Endometrium (tissue), 2 donors: ENCODE results near the gene CBFA2T3.
"Not testable (repeated sequence)": the region's sequence is repeated elsewhere in the genome, so short reads cannot be mapped to it uniquely, and the experiment has no call there.

Source experiments
- FAIRE-seq: peaks from 2 replicates; lab custom pipeline; 2012; peaks lifted over from hg19 to GRCh38; lab: Jason Lieb, UNC
- donor health status: control.
- donor health status: control.

CBFA2T3 gene

DNA sequence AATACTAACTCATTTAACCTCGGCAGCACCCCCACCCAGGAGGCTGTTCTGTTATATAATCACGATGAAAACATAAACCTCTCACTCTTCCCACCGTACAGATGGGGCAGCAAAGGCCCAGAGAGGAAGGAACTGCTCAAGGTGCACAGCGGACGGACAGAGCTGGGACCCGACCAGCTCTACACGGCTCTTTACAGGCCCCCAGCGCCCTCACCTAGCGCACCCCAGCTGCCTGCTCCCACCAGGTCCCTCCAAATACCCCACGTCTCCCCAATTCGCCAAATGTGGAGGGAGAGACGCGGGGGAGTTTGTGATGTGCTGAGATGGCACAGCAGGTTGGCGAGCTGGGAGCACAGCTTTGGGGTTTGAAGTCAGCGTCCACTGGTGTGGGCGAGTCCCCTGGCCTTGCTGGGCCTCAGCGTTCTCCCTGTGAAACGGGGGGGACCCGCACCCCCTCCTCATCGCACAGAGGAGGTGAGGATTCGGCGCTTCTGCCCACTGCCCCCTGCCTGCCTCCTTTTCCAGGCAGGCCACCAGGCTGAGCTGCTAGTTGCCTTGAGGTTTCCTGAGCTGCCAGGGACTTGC is 54.1 kb downstream of the CBFA2T3 start:
- FAIRE-seq = no peak

DNA sequence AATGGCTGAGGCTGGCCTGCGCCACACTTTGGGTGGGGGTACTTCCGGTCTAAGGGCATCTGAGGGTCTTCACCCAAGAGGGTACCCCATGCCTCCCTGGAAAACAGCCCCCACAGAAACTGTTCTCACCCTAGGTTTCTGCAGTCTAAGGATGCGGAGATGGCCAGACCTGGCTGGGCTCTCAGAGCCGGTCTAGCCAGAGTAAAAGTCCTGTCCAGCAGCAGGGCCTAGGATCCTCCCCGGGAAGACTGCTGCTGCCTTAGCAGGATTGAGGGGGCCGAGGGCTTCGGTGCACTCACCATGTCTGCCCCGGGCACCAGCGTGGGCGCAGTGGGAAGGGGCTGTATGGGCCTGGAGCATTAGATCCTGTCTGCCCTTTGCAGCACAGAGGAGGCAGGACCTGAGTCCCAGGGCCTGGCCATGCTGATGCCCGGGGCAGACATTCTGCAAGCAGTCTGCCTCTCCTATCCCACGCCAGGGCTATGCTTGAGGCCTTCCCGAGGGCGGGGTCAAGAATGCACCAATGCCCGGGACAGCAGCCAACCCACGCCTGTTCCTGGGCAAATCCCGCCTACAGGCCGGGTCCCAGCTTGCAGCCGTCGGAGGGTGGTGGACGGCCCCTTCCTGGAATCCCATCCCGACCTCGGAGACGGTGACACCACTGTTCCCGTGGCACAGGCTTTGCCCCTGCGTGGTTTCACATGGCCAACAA is 54.7 kb downstream of the CBFA2T3 start:
- FAIRE-seq = no peak

DNA sequence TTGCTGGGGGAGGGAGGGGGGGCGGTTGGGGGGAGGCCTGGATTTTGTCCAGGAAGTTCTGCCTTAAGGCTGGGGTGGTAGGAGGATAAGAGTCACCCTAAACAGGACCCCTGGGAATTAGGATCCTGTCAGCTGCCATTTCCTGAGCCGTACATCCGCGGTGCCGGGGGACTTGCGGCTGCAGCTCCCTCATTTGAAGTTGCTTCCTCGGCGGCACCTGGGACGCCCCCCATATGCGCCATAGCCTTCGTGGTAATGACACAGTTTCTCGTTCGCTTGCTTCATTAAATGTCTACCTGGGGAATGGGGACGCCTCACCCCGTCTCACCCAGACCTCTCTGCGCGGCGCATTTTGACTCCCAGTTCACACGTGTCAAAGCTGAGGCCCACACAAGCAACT is 55.4 kb downstream of the CBFA2T3 start:
- FAIRE-seq = no peak

DNA sequence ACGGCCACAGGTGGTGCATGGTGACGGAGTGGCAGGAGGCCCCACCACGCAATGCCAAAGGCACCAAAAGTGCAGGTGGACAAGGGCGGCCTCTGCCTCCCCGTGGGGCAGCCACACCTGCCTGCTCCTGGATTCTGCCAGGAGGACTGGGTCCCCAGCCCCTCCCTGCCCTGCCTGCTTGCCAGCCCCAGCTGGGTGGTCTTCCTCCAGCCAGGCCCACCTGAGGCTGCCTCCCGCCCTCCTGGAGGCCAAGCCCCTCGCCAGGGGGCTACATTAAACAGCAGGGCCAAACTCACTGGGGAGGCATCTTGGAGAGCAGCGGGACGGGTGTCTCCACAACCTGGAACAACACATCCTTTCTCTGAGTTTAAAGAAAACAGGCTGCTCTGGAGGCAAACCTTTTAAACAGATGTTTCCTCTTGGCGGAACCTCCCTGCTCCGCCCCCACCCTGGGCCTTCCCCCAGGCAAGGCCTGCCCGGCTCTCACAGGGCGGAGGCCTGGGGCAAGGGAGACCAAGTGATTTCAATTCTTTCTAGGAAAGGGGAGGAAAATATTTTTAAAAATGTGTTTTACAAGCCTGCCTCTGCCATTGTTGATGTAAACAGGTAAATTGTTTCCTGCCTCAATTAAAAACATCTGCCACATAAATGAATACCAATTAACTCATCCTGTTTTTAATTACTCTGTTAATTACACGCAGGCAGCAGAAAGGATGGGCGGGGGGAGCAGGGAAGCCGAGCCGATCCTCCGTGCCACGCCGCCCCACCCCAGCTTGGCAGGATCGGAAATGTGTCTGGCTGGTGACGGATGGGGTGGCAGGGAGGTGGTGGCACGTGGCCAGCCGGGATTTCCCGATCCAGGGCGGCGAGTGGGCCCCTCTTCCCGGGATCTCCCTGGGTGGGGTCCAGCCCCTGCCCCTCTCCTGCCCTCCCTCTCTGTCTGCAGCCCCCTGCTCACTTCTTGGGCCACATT is 56.1 kb downstream of the CBFA2T3 start:
- peak; percentile 99 for FAIRE-seq

DNA sequence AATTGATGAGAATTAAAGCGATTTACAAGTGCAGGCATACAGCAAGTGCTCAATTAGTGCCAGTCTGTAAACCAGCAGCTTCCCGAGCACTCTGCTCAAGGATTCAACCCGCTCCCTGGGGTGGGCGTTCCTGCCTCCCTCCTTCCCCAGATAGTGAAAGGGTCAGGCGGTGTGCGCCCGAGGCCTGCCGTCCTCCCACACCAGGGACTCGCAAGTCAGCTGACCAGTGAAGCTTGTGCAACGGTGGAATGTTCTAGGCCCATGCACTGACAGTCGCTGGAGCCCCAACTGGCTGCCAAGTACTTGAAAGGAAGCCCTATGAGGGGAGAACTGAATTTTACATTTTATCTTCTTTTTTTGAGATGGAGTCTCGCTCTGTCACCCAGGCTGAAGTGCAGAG is 57.1 kb downstream of the CBFA2T3 start:
- no peak for FAIRE-seq

DNA sequence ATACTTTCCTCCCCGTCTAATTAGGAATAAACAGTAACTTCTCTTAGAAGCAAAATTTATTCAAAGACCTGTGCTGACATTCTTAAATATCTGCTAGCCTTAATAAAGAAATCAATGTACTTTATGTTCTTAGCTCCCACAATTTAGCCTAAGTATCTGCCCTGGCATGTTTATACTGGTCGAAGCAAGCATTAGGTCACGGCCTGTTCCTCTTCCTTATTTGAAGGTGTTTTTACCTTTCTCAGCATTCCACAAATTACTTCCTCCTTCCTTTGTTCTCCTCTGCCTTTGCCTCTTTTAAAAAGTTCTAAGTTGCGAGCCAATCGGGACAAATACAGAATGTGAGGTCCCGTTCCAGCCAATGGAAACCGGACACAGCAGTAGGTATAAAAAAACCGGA is 58.1 kb downstream of the CBFA2T3 start:
- not testable (repeated sequence) for FAIRE-seq

DNA sequence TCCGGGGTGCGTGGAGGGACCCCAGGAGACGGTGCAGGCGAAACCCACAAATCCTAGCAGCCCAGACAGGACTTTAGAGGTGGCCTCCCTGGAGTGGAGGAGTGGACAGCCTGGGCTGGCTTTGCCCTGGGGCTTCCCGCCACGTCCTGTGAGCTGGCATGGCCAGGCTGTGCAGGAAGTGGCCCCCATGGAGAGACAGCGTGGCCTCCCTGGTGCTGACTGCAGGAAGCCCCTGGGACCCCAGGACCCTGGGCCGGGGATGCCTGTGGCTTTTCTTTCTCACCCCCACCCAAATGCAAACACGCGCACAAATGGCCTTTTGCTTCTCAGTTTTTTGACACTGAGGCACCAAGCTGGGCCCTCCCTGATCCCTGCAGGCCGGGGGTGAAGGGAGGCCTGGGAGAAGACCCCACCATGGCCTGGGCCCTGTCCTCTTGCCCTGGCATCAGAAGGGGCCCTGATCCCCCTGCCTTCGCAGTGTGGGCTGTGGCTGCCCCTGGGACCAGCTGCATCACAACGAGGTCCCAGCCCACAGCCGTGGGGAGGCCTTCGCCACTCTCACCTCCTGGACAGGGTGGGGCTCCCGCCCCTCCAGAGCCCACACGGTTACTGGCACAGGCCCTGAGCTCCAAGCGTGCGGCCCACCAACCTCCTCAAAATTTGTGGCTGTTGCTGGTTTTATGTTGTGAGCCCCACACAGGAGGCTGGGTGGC is 58.9 kb downstream of the CBFA2T3 start:
- no peak for FAIRE-seq

DNA sequence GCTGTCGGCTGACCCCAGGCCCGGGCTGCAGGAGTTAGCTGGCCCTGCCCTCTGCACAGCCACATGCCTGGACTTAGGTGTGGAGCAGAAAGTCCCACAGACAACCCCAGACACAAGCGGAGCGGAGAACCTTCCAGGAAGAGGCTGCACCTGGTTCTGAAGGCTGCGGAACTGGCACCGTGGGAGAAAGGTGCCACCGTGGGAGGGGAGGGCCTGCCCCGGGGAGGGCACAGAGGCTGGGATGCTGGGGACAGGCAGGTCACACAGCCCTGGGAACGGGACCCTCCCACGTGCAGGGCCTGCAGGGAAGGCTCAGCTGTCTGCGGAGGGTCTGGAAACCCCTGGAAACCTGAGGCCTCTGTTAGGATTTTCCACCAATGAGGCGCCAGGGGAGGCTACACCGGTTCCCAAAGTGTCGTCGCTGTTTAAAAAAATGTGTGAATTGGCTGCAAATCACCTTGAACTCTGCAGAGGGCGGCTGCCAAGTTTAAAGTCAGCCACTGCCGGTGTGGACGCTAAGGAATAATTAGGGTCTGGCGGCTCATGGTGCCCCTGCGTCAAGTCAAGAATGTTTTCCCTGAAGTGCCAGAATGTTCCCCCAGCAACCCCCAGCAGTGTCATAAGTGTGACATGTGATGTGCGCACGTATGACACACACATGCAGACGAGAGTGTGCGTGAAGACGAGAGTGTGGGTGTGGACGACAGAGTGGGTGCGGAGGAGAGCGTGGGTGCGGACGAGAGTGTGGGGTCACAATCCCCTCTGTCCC is 59.7 kb downstream of the CBFA2T3 start:
- no peak for FAIRE-seq

DNA sequence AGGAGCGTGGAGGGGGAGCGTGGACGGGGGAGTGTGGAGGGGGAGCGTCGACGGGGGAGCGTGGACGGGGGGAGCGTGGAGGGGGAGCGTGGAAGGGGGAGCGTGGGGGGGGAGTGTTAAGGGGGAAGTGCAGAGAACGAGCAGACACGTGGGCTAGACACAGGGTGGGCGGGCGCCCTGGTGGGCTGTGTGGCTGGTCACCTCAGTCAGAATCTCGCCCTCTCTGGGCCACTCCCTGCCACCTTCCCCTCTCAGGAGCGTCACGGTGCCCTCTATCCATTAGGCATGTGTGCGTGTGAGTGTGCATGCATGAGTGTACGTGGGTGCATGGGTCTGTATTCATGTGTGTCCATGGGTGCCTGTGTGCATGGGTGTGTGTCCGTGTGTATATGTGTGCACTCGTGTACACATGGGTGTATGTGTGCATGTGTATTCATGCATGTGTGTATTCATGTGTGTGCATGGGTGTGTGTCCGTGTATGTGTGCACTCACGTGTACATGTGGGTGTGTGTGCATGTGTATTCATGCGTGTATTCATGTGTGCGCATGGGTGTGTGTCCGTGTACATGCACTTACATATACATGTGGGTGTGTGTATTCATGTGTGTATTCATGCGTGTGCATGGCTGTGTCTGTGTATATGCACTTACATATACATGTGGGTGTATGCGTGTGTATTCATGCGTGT is 61.2 kb downstream of the CBFA2T3 start:
- no peak for FAIRE-seq

DNA sequence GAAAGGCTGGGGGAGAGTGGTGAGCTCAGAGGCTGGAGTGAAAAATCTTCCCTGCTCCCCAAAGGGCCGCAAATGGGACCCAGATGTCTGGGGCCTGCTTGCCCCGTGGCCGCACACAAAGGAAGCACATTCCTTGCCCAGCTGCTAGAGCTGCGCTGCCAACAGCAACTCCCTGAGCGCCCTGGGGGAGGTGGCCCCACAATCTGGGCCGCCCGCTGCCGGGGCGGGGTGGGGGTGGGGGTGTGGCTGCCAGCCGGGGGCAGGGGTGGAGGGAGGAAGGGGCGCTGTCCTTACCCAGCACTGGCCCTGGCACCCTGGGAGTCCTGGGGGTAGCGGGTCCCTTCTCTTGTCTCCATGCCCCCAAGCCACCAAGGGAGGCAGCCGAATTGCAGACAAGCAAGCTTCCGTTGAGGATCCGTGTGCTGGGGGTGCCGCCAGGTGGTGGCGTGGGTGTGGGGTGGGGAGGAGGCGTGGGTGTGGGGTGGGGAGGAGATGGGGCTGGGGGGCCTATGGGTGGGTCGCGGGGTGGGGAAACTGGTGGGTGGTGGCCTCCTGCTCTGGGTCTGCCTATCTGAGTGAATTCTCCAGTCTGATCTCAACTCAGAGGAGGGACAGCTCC is 62.1 kb downstream of the CBFA2T3 start:
- FAIRE-seq = no peak

DNA sequence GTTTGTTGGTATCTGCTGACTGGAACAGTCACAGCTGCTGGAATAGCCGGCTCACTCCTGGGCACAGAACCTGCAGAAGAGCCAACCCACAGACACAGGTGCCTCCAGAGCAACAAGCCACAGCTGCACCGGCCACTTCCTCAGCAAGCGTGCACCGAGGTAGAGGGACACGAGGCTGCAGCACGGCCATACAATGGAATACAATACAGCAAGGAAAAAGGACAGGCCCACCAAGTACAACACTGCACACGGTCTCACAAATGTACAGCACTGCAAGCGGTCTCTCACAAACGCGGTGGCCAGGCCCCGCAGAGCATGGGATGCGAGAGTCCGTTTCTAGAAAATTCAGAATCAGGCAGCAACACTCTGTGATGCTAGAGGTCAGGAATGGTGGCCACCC is 63.1 kb downstream of the CBFA2T3 start:
- no peak for FAIRE-seq

DNA sequence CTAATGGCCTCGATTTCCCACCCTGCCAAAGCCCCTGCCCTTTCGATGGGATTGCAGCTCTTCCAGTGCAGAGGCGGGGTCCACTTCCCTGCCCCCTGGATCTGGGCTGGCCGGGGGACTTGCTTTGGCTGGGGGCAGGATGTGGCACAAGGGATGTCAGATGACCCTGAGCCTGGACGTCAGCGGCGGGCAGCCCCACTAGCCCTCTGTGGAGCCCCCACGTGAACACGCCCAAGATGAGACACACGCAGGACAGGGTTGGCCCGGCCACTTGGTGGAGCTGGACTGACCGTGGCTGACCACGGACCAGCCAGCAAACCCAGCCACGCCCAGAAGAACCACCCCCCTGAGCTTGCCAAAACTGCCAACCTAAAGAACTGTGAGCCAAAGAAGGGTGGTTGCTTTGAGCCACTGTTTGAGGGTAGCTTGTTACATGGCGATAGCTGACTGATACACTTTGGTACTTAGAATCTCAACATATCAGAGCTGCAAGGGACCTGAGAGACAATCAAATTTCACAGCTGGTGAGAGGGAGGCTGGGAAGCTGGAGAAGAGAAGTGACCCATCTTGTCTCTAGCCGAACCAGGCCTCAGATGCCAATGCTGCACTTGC is 63.9 kb downstream of the CBFA2T3 start:
- no peak for FAIRE-seq

DNA sequence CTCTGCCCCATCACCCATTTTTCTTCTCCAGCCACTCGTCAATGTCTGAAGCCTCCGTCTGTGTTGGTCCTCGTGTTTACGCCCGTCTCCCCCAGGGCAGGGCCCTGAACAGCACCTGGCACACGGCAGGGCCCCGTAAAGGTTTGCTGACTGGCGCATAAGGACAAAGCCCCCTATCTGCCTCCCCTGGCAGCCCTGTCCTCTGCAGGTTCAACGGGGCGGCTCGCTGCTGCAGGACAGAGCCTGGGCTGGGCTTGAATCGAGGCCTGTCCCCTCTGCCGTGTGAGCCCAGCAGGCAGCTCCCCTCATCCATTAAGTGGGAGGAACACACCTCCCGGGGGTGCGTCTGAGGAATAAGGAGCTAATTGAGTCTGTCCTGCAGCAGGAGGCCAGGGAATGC is 64.5 kb downstream of the CBFA2T3 start:
- FAIRE-seq = no peak

DNA sequence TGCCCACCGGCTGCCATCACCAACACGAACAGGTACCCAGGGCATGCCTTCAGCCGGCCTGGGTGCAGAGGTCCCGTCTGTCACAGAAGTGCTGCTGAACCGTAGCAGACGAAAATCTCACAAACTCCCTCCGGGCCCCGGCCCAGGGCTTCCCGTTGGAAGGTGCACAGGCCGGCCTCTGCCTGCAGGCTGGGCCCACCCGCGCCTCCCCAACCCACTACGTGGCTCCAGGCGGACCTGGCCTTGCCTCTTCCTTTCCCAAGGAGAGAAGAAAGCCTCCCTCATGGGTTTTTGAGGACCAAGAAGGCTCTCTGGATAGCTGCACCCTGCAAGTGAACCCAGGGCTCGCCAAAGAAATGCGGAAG is 65.1 kb downstream of the CBFA2T3 start:
- FAIRE-seq = no peak

DNA sequence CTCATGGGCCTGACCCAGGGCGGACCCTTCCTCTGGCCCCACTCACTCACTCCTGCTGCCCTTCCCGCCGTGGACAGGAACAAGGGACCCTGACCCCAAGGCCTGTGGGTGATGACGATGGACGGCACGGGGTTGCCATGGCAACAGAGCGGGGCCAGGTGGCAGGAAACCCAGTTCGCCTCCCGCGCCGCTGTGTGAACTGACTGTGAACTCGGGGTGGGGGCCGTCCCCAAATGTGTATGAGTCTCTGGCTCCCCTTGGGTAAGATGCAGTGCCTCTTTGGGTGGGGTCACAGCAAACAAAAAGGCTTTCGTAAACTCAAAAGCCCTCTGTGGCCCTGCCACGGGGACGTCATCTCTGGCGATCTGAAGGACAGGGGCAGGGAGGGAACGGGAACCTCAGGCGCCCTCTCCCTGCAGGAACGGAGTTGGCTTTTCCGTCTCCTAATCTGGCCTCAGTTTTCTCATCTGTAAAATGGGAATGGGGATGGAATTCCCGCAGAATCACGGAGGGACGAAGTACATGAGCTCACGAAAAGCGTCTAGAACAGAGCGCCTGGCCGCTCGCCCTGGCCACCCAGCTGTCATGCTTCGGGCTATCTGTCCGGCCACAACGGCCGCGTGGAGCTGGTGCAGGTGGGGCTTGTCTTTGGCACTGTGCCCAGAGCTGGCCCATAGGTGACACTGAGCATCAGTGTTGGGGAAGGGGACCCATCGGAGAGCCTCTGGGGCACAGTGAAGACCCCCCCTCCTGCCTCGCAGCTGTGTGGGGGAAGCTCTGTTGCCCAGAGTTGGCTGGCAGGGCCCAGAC is 65.7 kb downstream of the CBFA2T3 start:
- FAIRE-seq = no peak

DNA sequence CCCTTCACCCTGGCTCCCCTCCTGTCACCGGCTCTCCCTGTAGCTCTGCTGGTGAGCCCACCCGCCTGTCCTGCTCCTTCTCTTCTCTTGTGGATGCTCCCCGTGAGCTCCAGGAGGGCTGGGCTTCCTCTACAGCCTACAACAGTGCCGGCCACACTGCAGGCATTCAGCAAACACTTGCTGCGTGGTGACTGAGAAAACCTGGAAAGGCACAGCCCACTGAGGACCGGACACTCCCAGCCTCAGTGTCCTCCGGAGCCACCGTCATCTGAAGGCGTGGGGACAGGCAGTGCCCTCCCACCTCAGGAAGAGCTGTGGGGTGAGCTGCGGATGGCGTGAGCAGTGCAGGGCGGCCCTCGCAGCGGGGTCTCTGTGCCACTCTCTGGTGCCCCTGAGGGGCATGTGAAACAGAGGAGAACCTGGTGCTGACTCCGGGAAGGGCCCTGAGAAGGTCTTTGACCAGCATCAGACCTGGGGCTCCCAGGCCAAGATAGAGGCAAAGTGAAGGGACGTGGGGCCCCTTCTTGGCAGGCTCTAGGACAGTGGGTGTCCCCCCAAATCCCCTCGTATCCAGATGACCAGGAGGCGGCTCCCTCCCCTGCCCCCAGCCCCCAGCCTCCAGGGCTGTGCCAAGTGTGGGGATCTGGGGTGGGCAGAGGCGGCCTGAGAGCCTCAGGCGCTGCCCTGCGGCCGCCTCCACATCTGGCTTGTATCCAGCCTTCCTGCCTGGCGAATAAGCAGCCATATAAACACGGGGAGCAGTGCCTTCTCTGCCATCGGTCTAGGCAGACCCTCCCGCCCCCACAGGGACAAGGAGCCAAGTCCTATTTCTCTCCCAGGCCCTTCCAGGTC is 66.5 kb downstream of the CBFA2T3 start:
- FAIRE-seq = no peak

DNA sequence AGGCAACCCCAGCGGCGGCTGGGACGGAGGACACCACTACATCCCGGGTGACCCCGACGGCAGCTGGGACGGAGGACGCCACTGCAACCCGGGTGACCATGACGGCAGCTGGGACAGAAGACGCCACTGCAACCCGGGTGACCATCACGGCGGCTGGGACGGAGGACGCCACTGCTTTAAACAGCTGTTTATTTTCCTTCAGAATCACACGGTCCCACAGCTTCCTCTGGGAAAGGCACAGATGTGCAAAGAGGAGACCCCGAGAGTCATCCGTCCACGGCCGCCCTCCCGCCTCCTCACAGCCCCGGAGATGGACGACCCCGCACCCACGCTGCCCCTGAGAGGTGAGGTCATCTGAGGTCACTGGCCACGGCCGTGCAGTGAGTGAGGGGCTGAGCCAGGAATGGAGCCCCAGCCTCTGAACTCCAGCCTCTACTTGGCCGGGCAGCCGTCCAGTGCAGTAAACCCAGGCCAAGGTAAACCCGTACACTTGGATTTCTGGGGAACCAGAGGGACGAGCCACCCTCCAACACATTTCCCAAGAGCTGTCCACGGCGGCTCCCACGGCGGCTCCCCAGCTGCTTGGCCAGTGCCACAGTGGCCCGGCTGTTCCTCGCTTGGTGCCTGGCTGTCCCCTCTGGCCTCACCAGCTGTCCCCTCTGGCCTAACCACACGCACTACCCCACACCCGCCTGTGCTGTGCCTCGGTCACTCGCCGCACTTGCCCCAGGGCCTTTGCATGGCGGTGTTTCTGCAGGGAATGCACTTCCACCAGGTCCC is 67.4 kb downstream of the CBFA2T3 start:
- no peak for FAIRE-seq

DNA sequence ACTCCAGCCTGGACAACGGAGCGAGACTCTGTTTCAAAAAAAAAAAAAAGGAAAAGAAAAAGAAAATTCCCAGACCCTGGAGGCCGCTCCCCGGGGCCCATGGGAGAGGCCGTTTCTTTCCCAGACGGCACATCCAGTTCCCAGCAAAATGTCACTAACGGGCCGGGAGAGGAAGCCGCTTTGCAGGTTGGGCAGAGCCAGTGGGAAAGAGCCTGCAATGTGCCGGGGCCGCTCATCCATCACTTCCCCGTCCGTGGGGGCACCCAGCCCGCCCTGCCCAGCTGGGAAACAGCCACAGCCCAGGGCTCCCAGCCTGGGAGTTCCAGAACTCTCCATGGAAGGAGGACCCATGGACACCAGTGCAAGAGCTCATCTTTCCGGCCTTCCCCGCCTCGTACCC is 68.7 kb downstream of the CBFA2T3 start:
- no peak for FAIRE-seq
